OCI-LY3 (cell line): Measurements from ENCODE around the gene KLC1.

Source experiments
- EZH2phosphoT487 ChIP-seq: fragments of 200-600 bp; shearing (Covaris generic); IDR thresholded peaks from 2 replicates; pipeline ENCODE4 v1.6.1; 2018; ENCODE audit warnings: antibody characterized with exemption, mixed run types, low read depth
- TF ChIP-seq, protein P1 (sequence below): fragments of 200-600, 300-600 bp; sonication (generic); IDR thresholded peaks from 2 replicates; pipeline ENCODE4 v1.5.1; 2014; ENCODE audit warnings: antibody characterized with exemption, low read length, low read depth

- TF ChIP-seq, protein P1, sequence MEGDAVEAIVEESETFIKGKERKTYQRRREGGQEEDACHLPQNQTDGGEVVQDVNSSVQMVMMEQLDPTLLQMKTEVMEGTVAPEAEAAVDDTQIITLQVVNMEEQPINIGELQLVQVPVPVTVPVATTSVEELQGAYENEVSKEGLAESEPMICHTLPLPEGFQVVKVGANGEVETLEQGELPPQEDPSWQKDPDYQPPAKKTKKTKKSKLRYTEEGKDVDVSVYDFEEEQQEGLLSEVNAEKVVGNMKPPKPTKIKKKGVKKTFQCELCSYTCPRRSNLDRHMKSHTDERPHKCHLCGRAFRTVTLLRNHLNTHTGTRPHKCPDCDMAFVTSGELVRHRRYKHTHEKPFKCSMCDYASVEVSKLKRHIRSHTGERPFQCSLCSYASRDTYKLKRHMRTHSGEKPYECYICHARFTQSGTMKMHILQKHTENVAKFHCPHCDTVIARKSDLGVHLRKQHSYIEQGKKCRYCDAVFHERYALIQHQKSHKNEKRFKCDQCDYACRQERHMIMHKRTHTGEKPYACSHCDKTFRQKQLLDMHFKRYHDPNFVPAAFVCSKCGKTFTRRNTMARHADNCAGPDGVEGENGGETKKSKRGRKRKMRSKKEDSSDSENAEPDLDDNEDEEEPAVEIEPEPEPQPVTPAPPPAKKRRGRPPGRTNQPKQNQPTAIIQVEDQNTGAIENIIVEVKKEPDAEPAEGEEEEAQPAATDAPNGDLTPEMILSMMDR: no peak
- no peak for TF ChIP-seq EZH2phosphoT487
Measured at GRCh38 chr14:103687712-103688111, 58.7 kb downstream of the KLC1 start.
